GM12891 (cell line): ENCODE results near the gene SMYD3.

Experiments used
- POLR2A ChIP-seq: IDR thresholded peaks from 2 replicates; pipeline ENCODE4 v1.6.1; 2011; ENCODE audit warnings: low read depth, low read length, control low read depth
- POLR2AphosphoS5 ChIP-seq: IDR thresholded peaks from 2 replicates; pipeline ENCODE4 v1.6.1; 2011; ENCODE audit warnings: low read depth, low read length, control low read depth
- POU2F2 ChIP-seq: IDR thresholded peaks from 2 replicates; pipeline ENCODE4 v1.6.1; 2011; ENCODE audit warnings: low read depth, mild to moderate bottlenecking, control low read depth, low read length, moderate library complexity

GRCh38 chr1:245862812-245863540 lies 644.1 kb downstream of the SMYD3 start:
- TF ChIP-seq POLR2AphosphoS5 (no peak), POU2F2 (no peak), POLR2A (no peak)
